Right cardiac atrium (tissue), 5 donors: ENCODE data around the gene C5orf47. TPM values are rescaled to one million over a fixed set of nuclear protein-coding genes. Genes with fewer than 3 reads are reported as not detected.

ENCODE experiments used
- ATAC-seq, 2 donors: fragments of 200-7000 bp; cut with Tn5 transposase; one replicate each; pipeline versions ENCODE4 v1.8.0 to v1.9.1; 2020; ENCODE audit warnings: moderate library complexity in 2 of 2, mild to moderate bottlenecking in 1 of 2
- DNase-seq, 3 donors: peaks; one replicate each; pipeline ENCODE4 v3.0.0-alpha.2; 2020
- H3K27ac ChIP-seq: one replicate; pipeline ENCODE4 v1.5.1; 2013; ENCODE audit warnings: mild to moderate bottlenecking, low read length, control low read depth, moderate library complexity
- H3K27me3 ChIP-seq: one replicate; pipeline ENCODE4 v1.6.1; 2013; ENCODE audit not compliant: control insufficient read depth, insufficient read depth
- H3K4me1 ChIP-seq: one replicate; pipeline ENCODE4 v1.6.1; 2013; ENCODE audit warnings: low read length; ENCODE audit not compliant: control insufficient read depth, insufficient read depth
- H3K4me3 ChIP-seq: one replicate; pipeline ENCODE4 v1.5.1; 2013; ENCODE audit warnings: low read length, control low read depth
- H3K9me3 ChIP-seq: one replicate; pipeline ENCODE4 v1.6.1; 2013; ENCODE audit warnings: low read length; ENCODE audit not compliant: control insufficient read depth
- WGBS: extraction: QIAGEN DNeasy Blood & Tissue Kit; methylation state at CpG from one replicate; pipeline ENCODE4 v1.1.7; 2013; 5-methylcytosine and 5-hydroxymethylcytosine counted together
- intact Hi-C, 4 donors: fragments of 100-400 bp; cut with DNase I; formaldehyde crosslinking; loops; one replicate each; pipeline versions ENCODE4 v1.11.0 to v1.14.0; 2022 to 2023
- long read RNA-seq, 4 donors: library from polyadenylated mRNA; unstranded; transcript quantifications; one replicate each; pipeline ENCODE4 v2.0.0, GENCODE V29; 2020 to 2021
- polyA plus RNA-seq: library from polyadenylated mRNA; stranded (reverse); fragments of 200-250 nt; gene quantifications from one replicate; pipeline ENCODE4 v1.2.3, GENCODE V29; 2013
- total RNA-seq, 4 donors: library from RNA; stranded (reverse); fragmentation: NEBNext Ultra II Directional; extraction: Animal tissue kit (Norgen Biotek cat#: 25700); gene quantifications; one replicate each; pipeline ENCODE4 v1.2.1, GENCODE V29; 2021
- donor health status: healthy with polysubstance abuse.
- donor health status: DM: no; HTN: yes; CAD: no.
- donor health status: DM: no; HTN: no; CAD: no.
- donor health status: DM: no; HTN: yes; CAD: no; lungs with severe emphysema.
- donor health status: DM: yes; HTN: yes; CAD: no.

C5orf47 gene
- total RNA-seq (under 1 TPM in 1 of 4 donors, not detected in 3; 0.22 TPM), polyA plus RNA-seq (0.09 TPM)
- long read RNA-seq, donor 1, result 0 reads
- long read RNA-seq, donor 2, result 0 reads
- long read RNA-seq, donor 3, result 0 reads
- long read RNA-seq, donor 4, result 0 reads

GRCh38 chr5:173988554-173989431, at the start of gene C5orf47:
C5orf47 (plus strand) TSS chr5:173989170; CDS start chr5:173989264, 94 bp downstream.
- 94% methylated on average over 51 of the region's 51 CpGs for WGBS
- no peaks in the 10 kb centered on the region for H3K9me3 ChIP-seq
- H3K27ac ChIP-seq, result no peak within 1 kb of the TSS
- H3K4me3 ChIP-seq, result no peak within 1 kb of the TSS
- no peaks in the 10 kb centered on the region for H3K4me1 ChIP-seq
- no peaks in the 10 kb centered on the region for H3K27me3 ChIP-seq
- intact Hi-C loops, result no loop called here
- DNase-seq (no peak), ATAC-seq (peak; percentile 31 to 47)

DNA sequence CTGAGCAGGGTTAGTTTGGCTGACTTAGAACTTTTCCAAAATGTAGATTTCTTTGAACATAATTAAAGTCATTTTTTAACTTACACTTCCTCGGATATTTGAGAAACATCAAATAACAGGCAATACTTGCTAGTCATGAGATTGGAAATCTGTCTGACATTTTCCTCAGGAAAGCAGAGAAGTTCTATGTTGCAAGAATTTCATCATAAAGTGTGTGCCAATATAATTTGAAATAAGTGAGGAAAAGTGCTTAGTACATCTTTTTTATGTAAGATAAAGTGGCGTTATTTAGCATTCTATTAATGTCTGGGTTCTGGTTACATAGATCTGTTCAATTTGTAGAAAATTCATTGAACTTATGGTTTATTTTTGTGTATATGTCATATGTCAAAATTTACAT, 48.7 kb upstream of the C5orf47 start:
- peaks cover 6% of the 10 kb centered on the region for H3K4me1 ChIP-seq
- intact Hi-C loops, result no loop called here
- no peaks in the 10 kb centered on the region for H3K27me3 ChIP-seq
- no peak overlapping the region for H3K4me3 ChIP-seq
- DNase-seq (no peak), ATAC-seq (no peak)
- H3K9me3 ChIP-seq, result no peaks in the 10 kb centered on the region
- 65% methylated on average over 2 of the region's 2 CpGs for WGBS
- H3K27ac ChIP-seq, result no peak overlapping the region

GRCh38 chr5:173941102-173941501, 47.9 kb upstream of the C5orf47 start:
- Histone ChIP-seq H3K27me3 (no peaks in the 10 kb centered on the region), H3K4me3 (no peak overlapping the region), H3K9me3 (no peaks in the 10 kb centered on the region), H3K27ac (no peak overlapping the region), H3K4me1 (peaks cover 6% of the 10 kb centered on the region)
- ATAC-seq, result no peak
- intact Hi-C loops, result no loop called here
- WGBS, result 82% methylated on average over 2 of the region's 2 CpGs
- DNase-seq, result no peak

DNA sequence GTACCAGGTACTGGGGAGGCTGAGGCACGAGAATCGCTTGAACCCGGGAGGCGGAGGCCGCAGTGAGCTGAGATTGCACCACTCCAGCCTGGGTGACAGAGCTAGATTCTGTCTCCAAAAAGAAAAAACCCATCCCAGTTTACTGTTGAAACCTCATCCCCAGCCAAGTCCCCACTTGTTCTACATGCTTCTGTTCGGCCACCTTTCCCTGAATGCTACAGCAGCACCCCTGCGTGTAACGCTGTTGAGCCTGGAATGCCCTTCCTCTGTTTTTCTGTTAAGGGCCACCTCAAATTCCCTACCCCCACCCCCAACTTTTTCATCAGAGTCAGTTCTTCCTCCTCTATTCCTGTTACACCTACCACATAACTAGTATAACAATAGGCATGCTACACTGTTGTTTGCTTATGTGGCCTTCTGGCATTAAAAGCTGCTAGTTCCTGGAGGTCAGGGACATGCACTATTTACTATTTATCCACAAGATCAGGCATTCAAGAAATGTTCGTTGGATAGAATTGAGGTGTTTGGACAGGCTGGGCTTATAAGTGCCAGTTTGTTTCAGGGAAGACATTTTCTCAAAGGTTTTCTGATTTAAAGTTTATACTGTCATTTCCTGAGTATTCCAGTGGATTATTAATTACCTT, 47.1 kb upstream of the C5orf47 start:
- DNase-seq (no peak), ATAC-seq (peak; percentile 45 to 55)
- no peak overlapping the region for H3K27ac ChIP-seq
- peaks cover 5% of the 10 kb centered on the region for H3K4me1 ChIP-seq
- 77% methylated on average over 9 of the region's 9 CpGs for WGBS
- no peaks in the 10 kb centered on the region for H3K27me3 ChIP-seq
- no peaks in the 10 kb centered on the region for H3K9me3 ChIP-seq
- H3K4me3 ChIP-seq, result no peak overlapping the region
- intact Hi-C loops, result no loop called here

DNA sequence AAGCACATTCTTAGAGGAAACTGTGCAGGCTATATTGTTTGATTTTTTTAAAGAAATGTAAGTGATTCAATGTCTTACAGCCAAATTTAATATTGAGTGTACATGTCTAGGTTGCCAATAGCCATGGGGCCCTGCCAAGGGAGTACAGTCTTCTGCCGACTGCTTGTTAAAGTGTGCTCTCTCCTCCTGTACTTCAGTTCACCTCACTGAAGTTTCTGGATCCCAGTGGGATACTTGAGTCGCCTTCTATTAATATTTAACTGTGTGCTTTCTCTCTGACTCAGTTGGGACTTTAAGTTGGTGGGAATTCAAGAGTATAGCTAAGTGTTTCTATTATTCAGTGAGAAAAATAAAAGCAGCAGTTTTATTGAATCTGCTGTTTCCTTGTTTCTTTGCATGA, 44.5 kb upstream of the C5orf47 start:
- Histone ChIP-seq H3K27ac (no peak overlapping the region), H3K4me3 (no peak overlapping the region), H3K27me3 (no peaks in the 10 kb centered on the region), H3K4me1 (peaks cover 3% of the 10 kb centered on the region), H3K9me3 (no peaks in the 10 kb centered on the region)
- no peak for ATAC-seq
- intact Hi-C loops, result no loop called here
- 50% methylated on average over 2 of the region's 2 CpGs for WGBS
- peak in 1 of 3 donors; percentile 45 for DNase-seq

- WGBS, result 68% methylated on average over 2 of the region's 2 CpGs
- intact Hi-C loops, result no loop called here
These were observed 43.8 kb upstream of the C5orf47 start for GRCh38 chr5:173945160-173945559.

GRCh38 chr5:173946323-173946722, 42.6 kb upstream of the C5orf47 start:
- 94% methylated on average over 2 of the region's 2 CpGs for WGBS
- Histone ChIP-seq H3K27ac (no peak overlapping the region), H3K27me3 (no peaks in the 10 kb centered on the region), H3K4me3 (no peak overlapping the region), H3K9me3 (no peaks in the 10 kb centered on the region), H3K4me1 (peaks cover 3% of the 10 kb centered on the region)
- DNase-seq, result no peak
- no peak for ATAC-seq
- intact Hi-C loops, result no loop called here

More at GRCh38 chr5:173945160-173945559, 43.8 kb upstream of the C5orf47 start:
- Histone ChIP-seq H3K4me1 (peaks cover 3% of the 10 kb centered on the region), H3K27ac (no peak overlapping the region), H3K4me3 (no peak overlapping the region), H3K27me3 (no peaks in the 10 kb centered on the region), H3K9me3 (no peaks in the 10 kb centered on the region)
- no peak for DNase-seq
- ATAC-seq, result no peak

GRCh38 chr5:173950829-173951228, 38.1 kb upstream of the C5orf47 start:
- 49% methylated on average over 2 of the region's 2 CpGs for WGBS
- ATAC-seq (peak in 1 of 2 donors; percentile 53), DNase-seq (no peak)
- intact Hi-C loops, result loop anchor here in 1 of 4 donors (10.0 kb wide), 1 partner anchor 56 kb away; no protein-coding TSS in a partner anchor
- Histone ChIP-seq H3K27ac (peak overlapping the region; percentile 27), H3K9me3 (no peaks in the 10 kb centered on the region), H3K4me3 (no peak overlapping the region), H3K27me3 (no peaks in the 10 kb centered on the region), H3K4me1 (no peaks in the 10 kb centered on the region)

- intact Hi-C loops, result loop anchor here in 1 of 4 donors (10.0 kb wide), 1 partner anchor 59 kb away; no protein-coding TSS in a partner anchor
- H3K27ac ChIP-seq, result no peak overlapping the region
- 67% methylated on average over 5 of the region's 5 CpGs for WGBS
These were observed 35.4 kb upstream of the C5orf47 start for GRCh38 chr5:173953528-173954090.

GRCh38 chr5:173954671-173955521, 34.1 kb upstream of the C5orf47 start:
- Histone ChIP-seq H3K4me3 (no peak overlapping the region), H3K9me3 (no peaks in the 10 kb centered on the region), H3K27me3 (no peaks in the 10 kb centered on the region), H3K4me1 (no peaks in the 10 kb centered on the region), H3K27ac (peak overlapping the region; percentile 96)
- intact Hi-C loops, result loop anchor here in 1 of 4 donors (10.0 kb wide), 1 partner anchor 60 kb away; no protein-coding TSS in a partner anchor
- ATAC-seq, result peak; percentile 81 to 88
- no peak for DNase-seq
- WGBS, result 62% methylated on average over 6 of the region's 6 CpGs

More at GRCh38 chr5:173953528-173954090, 35.4 kb upstream of the C5orf47 start:
- DNase-seq (no peak), ATAC-seq (peak; percentile 53 to 58)
- Histone ChIP-seq H3K9me3 (no peaks in the 10 kb centered on the region), H3K27me3 (no peaks in the 10 kb centered on the region), H3K4me3 (no peak overlapping the region), H3K4me1 (no peaks in the 10 kb centered on the region)
